Ishikawa (cell line): ENCODE measurements around the gene PALS1.

Source experiments
- CEBPB ChIP-seq: IDR thresholded peaks from 2 replicates; pipeline ENCODE4 v1.6.1; 2012
- CREB1 ChIP-seq: IDR thresholded peaks from 2 replicates; pipeline ENCODE4 v1.6.1; 2012; ENCODE audit warnings: low read depth
- EGR1 ChIP-seq: IDR thresholded peaks from 2 replicates; pipeline ENCODE4 v1.6.1; 2012
- EP300 ChIP-seq: IDR thresholded peaks from 2 replicates; pipeline ENCODE4 v1.6.1; 2012; ENCODE audit warnings: borderline replicate concordance
- FOXM1 ChIP-seq: IDR thresholded peaks from 2 replicates; pipeline ENCODE4 v1.6.1; 2012; ENCODE audit warnings: low read depth, borderline replicate concordance
- NFIC ChIP-seq: IDR thresholded peaks from 2 replicates; pipeline ENCODE4 v1.6.1; 2012
- RAD21 ChIP-seq: IDR thresholded peaks from 2 replicates; pipeline ENCODE4 v1.6.1; 2012; ENCODE audit warnings: low read depth
- TAF1 ChIP-seq: IDR thresholded peaks from 2 replicates; pipeline ENCODE4 v1.6.1; 2012; ENCODE audit warnings: low read depth, mild to moderate bottlenecking
- TCF12 ChIP-seq: IDR thresholded peaks from 2 replicates; pipeline ENCODE4 v1.6.1; 2012; ENCODE audit warnings: low read depth
- TEAD4 ChIP-seq: IDR thresholded peaks from 2 replicates; pipeline ENCODE4 v1.6.1; 2012
- YY1 ChIP-seq: IDR thresholded peaks from 2 replicates; pipeline ENCODE4 v1.6.1; 2012; ENCODE audit warnings: low read depth
- ZBTB7A ChIP-seq: IDR thresholded peaks from 2 replicates; pipeline ENCODE4 v1.6.1; 2012; ENCODE audit warnings: low read depth
- TF ChIP-seq, protein P1 (sequence below): IDR thresholded peaks from 2 replicates; pipeline ENCODE4 v1.6.1; 2012; ENCODE audit warnings: low read depth, mild to moderate bottlenecking
- TF ChIP-seq, protein P2 (sequence below): IDR thresholded peaks from 2 replicates; pipeline ENCODE4 v1.6.1; 2012
- TF ChIP-seq, protein P3 (sequence below): IDR thresholded peaks from 2 replicates; pipeline ENCODE4 v1.6.1; 2012

The PALS1 gene

DNA sequence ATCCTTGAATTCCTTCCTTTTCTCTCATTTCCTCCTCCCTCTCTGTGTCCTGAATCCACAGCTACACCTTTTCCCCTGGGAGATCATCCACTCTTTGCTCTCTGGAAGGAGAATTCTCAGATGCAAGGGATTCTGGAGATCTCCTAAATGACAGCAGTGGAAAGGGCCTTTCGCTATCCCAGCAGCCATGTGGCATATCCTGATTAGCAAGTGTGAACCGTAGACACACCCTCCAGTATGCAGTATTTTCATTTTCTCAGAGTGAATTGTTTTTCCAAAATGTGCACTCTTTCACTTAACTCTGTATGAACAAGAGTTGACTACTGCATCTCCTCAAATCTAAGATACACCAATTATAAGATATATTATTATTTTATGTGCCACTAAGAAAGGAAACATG lies 46.0 kb upstream of the PALS1 start:
- no peak for TF ChIP-seq ZBTB7A
- TF ChIP-seq FOXM1 = no peak
- TF ChIP-seq CREB1 = no peak
- TF ChIP-seq CEBPB = no peak
- TF ChIP-seq EP300 = no peak
- TF ChIP-seq TEAD4 = no peak
- TF ChIP-seq, protein P1, sequence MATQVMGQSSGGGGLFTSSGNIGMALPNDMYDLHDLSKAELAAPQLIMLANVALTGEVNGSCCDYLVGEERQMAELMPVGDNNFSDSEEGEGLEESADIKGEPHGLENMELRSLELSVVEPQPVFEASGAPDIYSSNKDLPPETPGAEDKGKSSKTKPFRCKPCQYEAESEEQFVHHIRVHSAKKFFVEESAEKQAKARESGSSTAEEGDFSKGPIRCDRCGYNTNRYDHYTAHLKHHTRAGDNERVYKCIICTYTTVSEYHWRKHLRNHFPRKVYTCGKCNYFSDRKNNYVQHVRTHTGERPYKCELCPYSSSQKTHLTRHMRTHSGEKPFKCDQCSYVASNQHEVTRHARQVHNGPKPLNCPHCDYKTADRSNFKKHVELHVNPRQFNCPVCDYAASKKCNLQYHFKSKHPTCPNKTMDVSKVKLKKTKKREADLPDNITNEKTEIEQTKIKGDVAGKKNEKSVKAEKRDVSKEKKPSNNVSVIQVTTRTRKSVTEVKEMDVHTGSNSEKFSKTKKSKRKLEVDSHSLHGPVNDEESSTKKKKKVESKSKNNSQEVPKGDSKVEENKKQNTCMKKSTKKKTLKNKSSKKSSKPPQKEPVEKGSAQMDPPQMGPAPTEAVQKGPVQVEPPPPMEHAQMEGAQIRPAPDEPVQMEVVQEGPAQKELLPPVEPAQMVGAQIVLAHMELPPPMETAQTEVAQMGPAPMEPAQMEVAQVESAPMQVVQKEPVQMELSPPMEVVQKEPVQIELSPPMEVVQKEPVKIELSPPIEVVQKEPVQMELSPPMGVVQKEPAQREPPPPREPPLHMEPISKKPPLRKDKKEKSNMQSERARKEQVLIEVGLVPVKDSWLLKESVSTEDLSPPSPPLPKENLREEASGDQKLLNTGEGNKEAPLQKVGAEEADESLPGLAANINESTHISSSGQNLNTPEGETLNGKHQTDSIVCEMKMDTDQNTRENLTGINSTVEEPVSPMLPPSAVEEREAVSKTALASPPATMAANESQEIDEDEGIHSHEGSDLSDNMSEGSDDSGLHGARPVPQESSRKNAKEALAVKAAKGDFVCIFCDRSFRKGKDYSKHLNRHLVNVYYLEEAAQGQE = no peak

DNA sequence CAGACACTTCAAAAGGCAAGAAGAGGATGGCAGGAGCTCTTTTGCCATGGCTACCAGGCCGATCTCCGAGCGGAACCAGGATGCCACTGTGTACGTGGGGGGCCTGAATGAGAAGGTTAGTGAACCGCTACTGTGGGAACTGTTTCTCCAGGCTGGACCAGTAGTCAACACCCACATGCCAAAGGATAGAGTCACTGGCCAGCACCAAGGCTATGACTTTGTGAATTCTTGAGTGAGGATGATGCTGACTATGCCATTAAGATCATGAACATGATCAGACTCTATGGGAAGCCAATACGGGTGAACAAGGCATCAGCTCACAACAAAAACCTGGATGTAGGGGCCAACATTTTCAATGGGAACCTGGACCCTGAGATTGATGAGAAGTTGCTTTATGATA lies 42.2 kb upstream of the PALS1 start:
- TF ChIP-seq TEAD4 = no peak
- TF ChIP-seq, protein P2, sequence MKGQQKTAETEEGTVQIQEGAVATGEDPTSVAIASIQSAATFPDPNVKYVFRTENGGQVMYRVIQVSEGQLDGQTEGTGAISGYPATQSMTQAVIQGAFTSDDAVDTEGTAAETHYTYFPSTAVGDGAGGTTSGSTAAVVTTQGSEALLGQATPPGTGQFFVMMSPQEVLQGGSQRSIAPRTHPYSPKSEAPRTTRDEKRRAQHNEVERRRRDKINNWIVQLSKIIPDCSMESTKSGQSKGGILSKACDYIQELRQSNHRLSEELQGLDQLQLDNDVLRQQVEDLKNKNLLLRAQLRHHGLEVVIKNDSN = no peak
- TF ChIP-seq ZBTB7A = no peak
- no peak for TF ChIP-seq EP300
- TF ChIP-seq CREB1 = no peak
- no peak for TF ChIP-seq YY1
- TF ChIP-seq CEBPB = no peak
- TF ChIP-seq EGR1 = no peak
- no peak for TF ChIP-seq TAF1
- no peak for TF ChIP-seq RAD21
- TF ChIP-seq NFIC = no peak
- TF ChIP-seq, protein P3, sequence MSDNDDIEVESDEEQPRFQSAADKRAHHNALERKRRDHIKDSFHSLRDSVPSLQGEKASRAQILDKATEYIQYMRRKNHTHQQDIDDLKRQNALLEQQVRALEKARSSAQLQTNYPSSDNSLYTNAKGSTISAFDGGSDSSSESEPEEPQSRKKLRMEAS = no peak
- TF ChIP-seq TCF12 = no peak
- TF ChIP-seq, protein P1 = no peak
- no peak for TF ChIP-seq FOXM1

DNA sequence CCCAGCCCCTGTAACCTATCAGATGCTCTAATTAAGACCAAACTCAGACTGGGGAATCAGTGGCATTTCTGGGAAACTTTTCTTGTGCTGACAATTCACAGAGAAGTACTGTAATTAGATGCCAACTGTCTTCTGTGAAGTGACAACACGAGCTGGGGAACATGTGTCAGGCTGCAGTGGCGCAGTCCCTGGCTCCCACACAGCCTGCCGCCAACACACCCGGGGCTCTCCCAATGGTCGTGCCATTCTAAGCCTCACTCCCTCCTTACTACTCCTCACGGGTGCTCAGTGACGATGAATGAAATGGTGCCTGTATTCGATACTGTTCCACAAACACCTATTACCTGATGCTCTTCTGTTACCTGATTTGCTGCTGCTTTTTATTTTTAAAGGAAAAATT lies 33.4 kb upstream of the PALS1 start:
- TF ChIP-seq ZBTB7A (no peak), EGR1 (no peak), YY1 (no peak), FOXM1 (no peak)
- TF ChIP-seq, protein P2 = no peak
- TF ChIP-seq, protein P1 = no peak

DNA sequence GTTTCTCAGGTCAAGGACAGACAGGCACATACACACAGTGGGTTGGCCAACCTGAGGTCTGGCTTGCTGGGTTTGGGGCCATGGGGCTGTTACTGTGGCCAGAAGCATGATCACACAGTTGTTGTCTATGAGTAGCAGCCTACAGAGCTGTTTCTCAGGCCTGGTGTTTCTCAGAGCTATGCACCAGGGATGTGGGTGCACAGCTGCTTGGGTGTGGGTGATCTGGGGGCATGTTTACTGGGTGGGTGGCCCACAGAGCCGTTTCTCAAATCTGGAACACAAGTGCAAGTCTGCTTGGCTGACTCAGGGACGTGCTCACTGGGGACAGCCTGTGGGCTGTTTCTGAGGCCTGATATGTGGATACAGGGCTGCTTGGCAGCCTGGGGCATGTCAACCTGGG lies 23.1 kb upstream of the PALS1 start:
- TF ChIP-seq CEBPB (no peak), RAD21 (no peak), EGR1 (no peak)
- TF ChIP-seq, protein P2 = no peak

DNA sequence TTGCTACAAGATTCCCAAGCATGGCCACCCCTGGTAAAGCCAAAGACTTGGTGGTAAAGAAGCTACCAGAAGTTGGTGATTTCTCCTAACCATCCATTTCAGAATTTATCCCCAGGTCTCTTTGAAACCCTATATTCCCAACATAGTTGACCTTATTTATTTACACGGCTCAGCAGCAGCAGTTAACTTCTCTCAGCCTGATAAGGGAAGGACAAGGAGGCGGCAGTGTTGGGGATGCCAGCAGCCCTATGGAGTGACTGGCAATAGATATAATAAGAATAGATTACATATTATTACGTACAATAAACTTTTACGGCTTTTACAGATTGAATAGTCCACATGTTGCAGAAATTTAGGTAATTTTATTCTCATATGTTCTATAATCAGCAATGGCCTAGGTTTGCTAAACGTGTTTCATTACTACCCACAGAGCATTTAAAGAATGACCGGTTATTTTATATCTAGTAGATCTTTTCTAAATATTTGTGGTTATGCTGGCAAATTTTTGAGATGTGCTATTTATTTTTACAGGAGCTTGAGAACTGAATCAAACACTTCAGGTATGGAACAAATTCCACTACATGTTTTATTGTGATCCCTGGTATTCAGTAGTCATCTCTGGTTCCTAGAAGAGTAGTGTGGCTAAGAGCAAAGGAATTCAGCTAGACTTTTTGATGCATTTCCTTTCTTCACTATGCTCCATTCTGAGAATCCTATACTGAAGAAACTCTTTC lies 19.8 kb upstream of the PALS1 start:
- TF ChIP-seq, protein P2 = no peak
- TF ChIP-seq TCF12 (no peak), EP300 (no peak)
- TF ChIP-seq, protein P3 = no peak
